GM19023 (cell line): ENCODE data around the gene TRIM33.
"Not testable (repeated sequence)": the region's sequence is repeated elsewhere in the genome, so short reads cannot be mapped to it uniquely, and the experiment has no call there.

Experiments
- ATAC-seq: cut with Tn5 transposase; IDR thresholded peaks from one replicate; pipeline ENCODE4 v1.9.1; 2021; ENCODE audit warnings: mild to moderate bottlenecking, moderate library complexity; ENCODE audit not compliant: unreplicated experiment

Gene TRIM33

GRCh38 chr1:114512595-114513280, 1.7 kb upstream of the TRIM33 start:
- no peak for ATAC-seq

- ATAC-seq = peak; percentile 59
Measured at GRCh38 chr1:114510274-114511031, 550 bp downstream of the TRIM33 start.

GRCh38 chr1:114509596-114510273, 1.3 kb downstream of the TRIM33 start:
- no peak for ATAC-seq

GRCh38 chr1:114508386-114508898, 2.6 kb downstream of the TRIM33 start:
- ATAC-seq = no peak

- no peak for ATAC-seq
Measured at GRCh38 chr1:114507513-114507912, 3.5 kb downstream of the TRIM33 start.

- ATAC-seq = no peak
Measured at GRCh38 chr1:114505148-114505561, 5.8 kb downstream of the TRIM33 start.

- ATAC-seq = no peak
Measured at GRCh38 chr1:114503916-114504422, 7.0 kb downstream of the TRIM33 start.

GRCh38 chr1:114502080-114502479, 8.9 kb downstream of the TRIM33 start:
- ATAC-seq = no peak

- no peak for ATAC-seq
Measured at GRCh38 chr1:114499478-114499877, 11.5 kb downstream of the TRIM33 start.

GRCh38 chr1:114496089-114496488, 14.9 kb downstream of the TRIM33 start:
- ATAC-seq = no peak

- no peak for ATAC-seq
Measured at GRCh38 chr1:114495486-114495885, 15.5 kb downstream of the TRIM33 start.

- ATAC-seq = no peak
Measured at GRCh38 chr1:114492978-114493377, 18.0 kb downstream of the TRIM33 start.

GRCh38 chr1:114490274-114490693, 20.7 kb downstream of the TRIM33 start:
- no peak for ATAC-seq

- ATAC-seq = no peak
Measured at GRCh38 chr1:114488739-114489138, 22.3 kb downstream of the TRIM33 start.

GRCh38 chr1:114485286-114485685, 25.7 kb downstream of the TRIM33 start:
- no peak for ATAC-seq

GRCh38 chr1:114482585-114482984, 28.4 kb downstream of the TRIM33 start:
- peak; percentile 78 for ATAC-seq

GRCh38 chr1:114479636-114480035, 31.4 kb downstream of the TRIM33 start:
- not testable (repeated sequence) for ATAC-seq

GRCh38 chr1:114479134-114479533, 31.9 kb downstream of the TRIM33 start:
- no peak for ATAC-seq

GRCh38 chr1:114473796-114474195, 37.2 kb downstream of the TRIM33 start:
- ATAC-seq = no peak

GRCh38 chr1:114472408-114472807, 38.6 kb downstream of the TRIM33 start:
- no peak for ATAC-seq

- ATAC-seq = no peak
Measured at GRCh38 chr1:114470681-114471080, 40.3 kb downstream of the TRIM33 start.
